OCI-LY3 (cell line): Measurements from ENCODE around the gene SAMD10.
"Not testable (repeated sequence)": the region's sequence is repeated elsewhere in the genome, so short reads cannot be mapped to it uniquely, and the experiment has no call there.

Experiments used
- H2AFZ ChIP-seq: fragments of 200-600, 300-600 bp; shearing (Covaris generic); 2 replicates; pipeline ENCODE4 v1.6.0; 2014; ENCODE audit warnings: antibody characterized with exemption, low read depth, low read length
- H3K27ac ChIP-seq: fragments of 200-600, 300-600 bp; sonication (generic); 2 replicates; pipeline ENCODE4 v1.5.1; 2014; ENCODE audit warnings: mild to moderate bottlenecking, low read length, moderate library complexity, mixed read lengths
- H3K27me3 ChIP-seq: fragments of 200-600, 300-600 bp; sonication (generic); 2 replicates; pipeline ENCODE4 v1.6.1; 2014; ENCODE audit warnings: low read depth, low read length, mixed read lengths
- H3K36me3 ChIP-seq: fragments of 200-600, 300-600 bp; sonication (generic); replicated peaks from 2 replicates; pipeline ENCODE3; 2014; ENCODE audit warnings: low read depth, low read length, mixed read lengths
- H3K4me1 ChIP-seq: fragments of 300-600, 200-600 bp; sonication (generic); 2 replicates; pipeline ENCODE4 v1.6.1; 2014; ENCODE audit warnings: low read length, mixed read lengths
- H3K4me2 ChIP-seq: fragments of 200-600, 300-600 bp; sonication (generic); 2 replicates; pipeline ENCODE4 v1.6.1; 2014; ENCODE audit warnings: low read length, mixed read lengths
- H3K4me3 ChIP-seq: fragments of 300-600, 200-600 bp; sonication (generic); 2 replicates; pipeline ENCODE4 v1.5.1; 2014; ENCODE audit warnings: antibody characterized with exemption, mild to moderate bottlenecking, low read length, moderate library complexity
- H3K79me2 ChIP-seq: fragments of 300-600, 200-600 bp; shearing (Covaris generic); 2 replicates; pipeline ENCODE4 v1.6.1; 2014; ENCODE audit warnings: mild to moderate bottlenecking, low read length, mixed read lengths
- H3K9ac ChIP-seq: fragments of 300-600, 200-600 bp; shearing (Covaris generic); 2 replicates; pipeline ENCODE4 v1.6.0; 2014; ENCODE audit warnings: mild to moderate bottlenecking, low read length, moderate library complexity
- H3K9me3 ChIP-seq: fragments of 200-600, 300-600 bp; shearing (Covaris generic); 2 replicates; pipeline ENCODE4 v1.6.1; 2014; ENCODE audit warnings: low read length, mixed read lengths; ENCODE audit not compliant: insufficient read depth
- H4K20me1 ChIP-seq: fragments of 200-600, 300-600 bp; sonication (generic); 2 replicates; pipeline ENCODE4 v1.6.1; 2016; ENCODE audit warnings: low read length, mixed read lengths; ENCODE audit not compliant: insufficient read depth
- CTCF ChIP-seq: fragments of 200-600, 300-600 bp; sonication (generic); IDR thresholded peaks from 2 replicates; pipeline ENCODE4 v1.5.1; 2014; ENCODE audit warnings: antibody characterized with exemption, low read length, low read depth
- EZH2phosphoT487 ChIP-seq: fragments of 200-600 bp; shearing (Covaris generic); IDR thresholded peaks from 2 replicates; pipeline ENCODE4 v1.6.1; 2018; ENCODE audit warnings: antibody characterized with exemption, mixed run types, low read depth

The SAMD10 gene

GRCh38 chr20:63933646-63934045, 45.8 kb downstream of the SAMD10 start:
- no peaks in the 10 kb centered on the region for H3K9me3 ChIP-seq
- no peaks in the 10 kb centered on the region for H4K20me1 ChIP-seq
- H3K4me2 ChIP-seq: no peak overlapping the region
- peaks cover 3% of the 10 kb centered on the region; the same call in 1 of the 2 replicates for H3K79me2 ChIP-seq
- no peak overlapping the region for H3K27ac ChIP-seq
- H3K27me3 ChIP-seq: no peaks in the 10 kb centered on the region
- no peak overlapping the region for H2AFZ ChIP-seq
- no peak overlapping the region for H3K9ac ChIP-seq
- H3K36me3 ChIP-seq: peaks cover 45% of the 10 kb centered on the region
- no peak overlapping the region for H3K4me3 ChIP-seq
- no peaks in the 10 kb centered on the region for H3K4me1 ChIP-seq
- TF ChIP-seq EZH2phosphoT487 (no peak), CTCF (no peak)

- Histone ChIP-seq H3K4me1 (no peaks in the 10 kb centered on the region), H2AFZ (no peak overlapping the region), H3K79me2 (peaks cover 3% of the 10 kb centered on the region; the same call in 1 of the 2 replicates), H4K20me1 (no peaks in the 10 kb centered on the region), H3K27ac (no peak overlapping the region), H3K4me3 (no peak overlapping the region), H3K9me3 (no peaks in the 10 kb centered on the region), H3K36me3 (peaks cover 52% of the 10 kb centered on the region), H3K27me3 (no peaks in the 10 kb centered on the region), H3K9ac (no peak overlapping the region), H3K4me2 (no peak overlapping the region)
- TF ChIP-seq EZH2phosphoT487: no peak
- TF ChIP-seq CTCF: no peak
Observed at GRCh38 chr20:63932606-63933160, 46.8 kb downstream of the SAMD10 start.

GRCh38 chr20:63931735-63932134, 47.7 kb downstream of the SAMD10 start:
- Histone ChIP-seq H3K79me2 (peaks cover 7% of the 10 kb centered on the region; the same call in 1 of the 2 replicates), H3K9ac (no peak overlapping the region), H3K4me1 (no peaks in the 10 kb centered on the region), H3K27me3 (no peaks in the 10 kb centered on the region), H3K27ac (no peak overlapping the region), H4K20me1 (peaks cover 4% of the 10 kb centered on the region; the same call in 1 of the 2 replicates), H3K4me3 (no peak overlapping the region), H3K4me2 (no peak overlapping the region), H3K36me3 (peaks cover 55% of the 10 kb centered on the region), H3K9me3 (no peaks in the 10 kb centered on the region), H2AFZ (no peak overlapping the region)
- TF ChIP-seq EZH2phosphoT487: no peak

- Histone ChIP-seq H3K9me3 (no peaks in the 10 kb centered on the region), H3K4me1 (no peaks in the 10 kb centered on the region), H3K9ac (no peak overlapping the region), H3K79me2 (peaks cover 14% of the 10 kb centered on the region), H3K27me3 (no peaks in the 10 kb centered on the region), H3K36me3 (peaks cover 60% of the 10 kb centered on the region), H3K4me2 (no peak overlapping the region), H3K27ac (no peak overlapping the region), H2AFZ (no peak overlapping the region), H4K20me1 (peaks cover 10% of the 10 kb centered on the region; the same call in 1 of the 2 replicates), H3K4me3 (no peak overlapping the region)
- TF ChIP-seq EZH2phosphoT487 (no peak), CTCF (no peak)
Observed at GRCh38 chr20:63930971-63931553, 48.4 kb downstream of the SAMD10 start.

- not testable (repeated sequence) for H2AFZ ChIP-seq, H3K9ac ChIP-seq, H3K27me3 ChIP-seq, H3K9me3 ChIP-seq, H3K4me3 ChIP-seq, H3K4me2 ChIP-seq, H3K27ac ChIP-seq, H3K4me1 ChIP-seq
- peaks cover 13% of the 10 kb centered on the region; the same call in 1 of the 2 replicates for H4K20me1 ChIP-seq
- peaks cover 25% of the 10 kb centered on the region for H3K79me2 ChIP-seq
- H3K36me3 ChIP-seq: peaks cover 51% of the 10 kb centered on the region
Observed at GRCh38 chr20:63929473-63929883, 50.0 kb downstream of the SAMD10 start.
